Heart right ventricle (tissue), 16 donors: ENCODE results near the gene PPM1J. TPM values are rescaled to one million over a fixed set of nuclear protein-coding genes. Genes with fewer than 3 reads are reported as not detected.
A peak's percentile ranks its signal among the peaks of the same experiment; 100 is the strongest.

Source experiments
- ATAC-seq, 8 donors: fragments of 200-7000 bp; cut with Tn5 transposase; one replicate each; pipeline ENCODE4 v1.9.1; 2020; ENCODE audit warnings: mild to moderate bottlenecking in 8 of 8, moderate library complexity in 8 of 8, moderate number of reproducible peaks in 1 of 8
- DNase-seq, 2 donors: peaks; one replicate each; pipeline ENCODE4 v3.0.0-alpha.2; 2020
- H3K27ac ChIP-seq, 10 donors: fragments of 200-600 bp; sonication (generic) in 2 of 10; one replicate each; pipeline versions ENCODE4 v1.5.0 to v1.8.0; 2020 to 2022; ENCODE audit warnings: mild to moderate bottlenecking in 3 of 10
- H3K27me3 ChIP-seq, 7 donors: fragments of 200-600 bp; one replicate each; pipeline ENCODE4 v1.8.0; 2021 to 2022; ENCODE audit warnings: mild to moderate bottlenecking in 2 of 7
- H3K36me3 ChIP-seq, 9 donors: fragments of 200-600 bp; sonication (generic) in 1 of 9; one replicate each; pipeline versions ENCODE4 v1.5.0 to v1.8.0; 2020 to 2022; ENCODE audit warnings: mild to moderate bottlenecking in 2 of 9
- H3K4me1 ChIP-seq, 9 donors: fragments of 200-600 bp; sonication (generic) in 1 of 9; one replicate each; pipeline versions ENCODE4 v1.5.0 to v1.8.0; 2020 to 2022; ENCODE audit warnings: mild to moderate bottlenecking in 4 of 9
- H3K4me3 ChIP-seq, 10 donors: fragments of 200-600 bp; sonication (generic) in 2 of 10; one replicate each; pipeline versions ENCODE4 v1.5.0 to v1.8.0; 2020 to 2022; ENCODE audit warnings: mild to moderate bottlenecking in 7 of 10, moderate library complexity in 2 of 10
- H3K9me3 ChIP-seq, 11 donors: fragments of 200-600 bp in 10 of 11; sonication (generic) in 2 of 11; one replicate each; pipeline versions ENCODE4 v1.5.0 to v1.8.0; 2013 to 2022; ENCODE audit warnings: mild to moderate bottlenecking in 2 of 11, control low read depth in 1 of 11, moderate library complexity in 1 of 11
- CTCF ChIP-seq, 9 donors: fragments of 200-600 bp; sonication (generic) in 2 of 9; IDR thresholded peaks; one replicate each; pipeline versions ENCODE4 v1.5.0 to v1.8.0; 2021 to 2022; ENCODE audit warnings: antibody characterized with exemption in 9 of 9, mild to moderate bottlenecking in 5 of 9, moderate library complexity in 1 of 9
- WGBS, 2 donors: extraction: QIAGEN DNeasy Blood & Tissue Kit; methylation state at CpG; one replicate each; pipeline ENCODE4 v1.1.7; 2013; ENCODE audit warnings: inconsistent platforms in 1 of 2; 5-methylcytosine and 5-hydroxymethylcytosine counted together
- intact Hi-C, 10 donors: fragments of 100-400 bp; cut with DNase I; formaldehyde crosslinking; loops; one replicate each; pipeline versions ENCODE4 v1.11.1 to v1.14.2; 2022
- polyA plus RNA-seq, 2 donors: library from polyadenylated mRNA; stranded (reverse); fragments of 200-250 nt; gene quantifications; one replicate each; pipeline ENCODE4 v1.2.3, GENCODE V29; 2013
- total RNA-seq, 10 donors: library from RNA; stranded (reverse); fragmentation: NEBNext Ultra II Directional in 3 of 10; extraction: Animal tissue kit (Norgen Biotek cat#: 25700) in 3 of 10; gene quantifications; one replicate each; pipeline versions ENCODE4 v1.2.1 to v1.2.4, GENCODE V29; 2021 to 2023
- donor health status: Arrhythmogenic right ventricular cardiomyopathy.
- donor health status: ischemic (EF 13 %, LVEDD 7.1; RV severe dilation, severe dysfunction).
- donor health status: healthy with polysubstance abuse.
- donor health status: DM: no; HTN: yes; CAD: no.
- donor health status: DM: no; HTN: no; CAD: no.
- donor health status: ischemic (EF 25% LVEDD 6.9; RV normal size, moderate dysfunction).
- donor health status: ischemic (EF 25% LVEDD 5.7; RV mildly dilated, moderate dysfunction).
- donor health status: healthy.
- donor health status: DM: yes; HTN: yes; CAD: no.
- donor health status: Ischemic cardiomyopathy.
- donor health status: ischemic (EF 35%, LVEDD 5.7; RV mildly dilated, moderate dysfunction).
- donor health status: nonischemic (EF 11% LVEDD 7.7; RV severe dilation, severe dysfunction).
- donor health status: DM: yes; HTN: yes; CAD: no.
- donor health status: PGD.
- donor health status: ischemic (EF 29% LVEDD 5.4; RV normal size, mild dysfunction).
- donor health status: nonischemic (EF 23%, LVEDD 6.1; RV moderate dilation, normal function).

Gene PPM1J
- total and polyA plus RNA-seq, 12 donors = 2.4 to 11.0 (median 8.1) TPM

DNA sequence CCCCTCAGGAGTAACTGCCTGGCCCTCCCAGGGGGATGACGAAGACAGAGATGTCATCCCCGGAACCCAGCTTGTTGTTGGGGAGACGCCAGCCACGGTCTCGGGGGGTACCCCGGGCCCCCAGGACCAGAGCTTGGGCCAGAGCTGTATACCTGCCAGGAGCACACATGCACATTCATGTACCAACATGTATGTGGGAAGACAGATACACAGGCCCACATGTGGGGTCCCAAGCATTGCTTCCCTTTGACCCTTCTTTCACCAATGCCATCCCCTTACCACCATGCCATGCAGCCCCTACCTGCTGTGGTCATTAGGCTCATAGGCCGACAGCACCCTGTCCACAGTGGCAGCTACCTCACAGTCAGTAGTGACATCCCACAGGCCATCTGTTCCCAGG lies 5.0 kb downstream of the PPM1J start:
- Histone ChIP-seq H3K27ac (no peak overlapping the region), H3K9me3 (no peaks in the 10 kb centered on the region), H3K4me3 (no peak overlapping the region), H3K36me3 (no peaks in the 10 kb centered on the region), H3K4me1 (peaks cover 3 to 36% (median 32%) of the 10 kb centered on the region in 9 donors), H3K27me3 (peaks cover 0 to 6% (median 0%) of the 10 kb centered on the region in 7 donors)
- intact Hi-C loops = loop anchor here in 7 of 10 donors (5.0 to 10.0 kb wide), 5 partner anchors 245 to 965 kb away; partner anchors contain the start of genes LRIG2 (in 5 of the 7) and SLC16A1 (in 1 of the 7)
- TF ChIP-seq CTCF (IDR thresholded peaks at IDR 0.05) = no peak
- ATAC-seq (no peak), DNase-seq (no peak)
- WGBS, 2 donors = 94 to 97% methylated on average over 7 of the region's 7 CpGs

DNA sequence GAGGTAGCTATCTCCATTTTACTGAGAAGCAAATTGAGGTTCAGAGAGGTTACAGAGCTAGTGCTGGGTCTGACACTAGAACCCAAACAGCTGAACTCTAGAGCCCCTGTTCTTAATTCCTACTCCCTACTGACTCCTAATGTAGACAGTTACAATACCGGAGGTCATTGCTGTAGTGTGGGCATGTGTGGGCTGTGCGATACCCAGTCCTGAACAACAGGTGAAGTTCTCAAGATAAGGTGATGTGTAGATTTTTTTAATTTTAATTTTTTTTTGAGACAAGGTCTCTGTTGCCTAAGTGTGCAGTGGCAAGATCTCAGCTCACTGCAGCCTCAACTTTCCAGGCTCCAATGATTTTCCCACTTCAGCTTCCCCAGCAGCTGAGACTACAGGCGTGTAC lies 6.6 kb downstream of the PPM1J start:
- intact Hi-C loops = loop anchor here (2.0 to 10.0 kb wide), 10 partner anchors 84 to 974 kb away; partner anchors contain the start of genes CAPZA1 (in 1 of the 10), CTTNBP2NL (in 1 of the 10), INKA2 (in 1 of the 10) and ST7L (in 1 of the 10)
- WGBS, 2 donors = 88 to 93% methylated on average over 3 of the region's 3 CpGs
- Histone ChIP-seq H3K9me3 (no peaks in the 10 kb centered on the region), H3K36me3 (peaks cover 0 to 9% (median 0%) of the 10 kb centered on the region in 9 donors), H3K4me3 (no peak overlapping the region), H3K4me1 (peaks cover 9 to 36% (median 32%) of the 10 kb centered on the region in 9 donors), H3K27me3 (no peaks in the 10 kb centered on the region), H3K27ac (peak overlapping the region in 2 of 10 donors; percentile 96 to 99)
- DNase-seq = no peak
- no peak for ATAC-seq
- no peak for TF ChIP-seq CTCF (IDR thresholded peaks at IDR 0.05)

GRCh38 chr1:112708002-112708448 lies 7.1 kb downstream of the PPM1J start:
- no peak for TF ChIP-seq CTCF (IDR thresholded peaks at IDR 0.05)
- ATAC-seq (no peak), DNase-seq (no peak)
- H3K27ac ChIP-seq = peak overlapping the region in 8 of 10 donors; percentile 96 to 100 (median 99)
- H3K4me3 ChIP-seq = peak overlapping the region in 2 of 10 donors; percentile 98 to 100
- intact Hi-C loops = loop anchor here (2.0 to 10.0 kb wide), 10 partner anchors 83 to 973 kb away; partner anchors contain the start of genes CAPZA1 (in 1 of the 10), CTTNBP2NL (in 1 of the 10), INKA2 (in 1 of the 10) and ST7L (in 1 of the 10)
- H3K9me3 ChIP-seq = no peaks in the 10 kb centered on the region
- no peaks in the 10 kb centered on the region for H3K27me3 ChIP-seq
- H3K4me1 ChIP-seq = peaks cover 9 to 38% (median 35%) of the 10 kb centered on the region in 9 donors
- WGBS, 2 donors = 81 to 86% methylated on average over 6 of the region's 6 CpGs
- peaks cover 0 to 14% (median 3%) of the 10 kb centered on the region in 9 donors for H3K36me3 ChIP-seq

DNA sequence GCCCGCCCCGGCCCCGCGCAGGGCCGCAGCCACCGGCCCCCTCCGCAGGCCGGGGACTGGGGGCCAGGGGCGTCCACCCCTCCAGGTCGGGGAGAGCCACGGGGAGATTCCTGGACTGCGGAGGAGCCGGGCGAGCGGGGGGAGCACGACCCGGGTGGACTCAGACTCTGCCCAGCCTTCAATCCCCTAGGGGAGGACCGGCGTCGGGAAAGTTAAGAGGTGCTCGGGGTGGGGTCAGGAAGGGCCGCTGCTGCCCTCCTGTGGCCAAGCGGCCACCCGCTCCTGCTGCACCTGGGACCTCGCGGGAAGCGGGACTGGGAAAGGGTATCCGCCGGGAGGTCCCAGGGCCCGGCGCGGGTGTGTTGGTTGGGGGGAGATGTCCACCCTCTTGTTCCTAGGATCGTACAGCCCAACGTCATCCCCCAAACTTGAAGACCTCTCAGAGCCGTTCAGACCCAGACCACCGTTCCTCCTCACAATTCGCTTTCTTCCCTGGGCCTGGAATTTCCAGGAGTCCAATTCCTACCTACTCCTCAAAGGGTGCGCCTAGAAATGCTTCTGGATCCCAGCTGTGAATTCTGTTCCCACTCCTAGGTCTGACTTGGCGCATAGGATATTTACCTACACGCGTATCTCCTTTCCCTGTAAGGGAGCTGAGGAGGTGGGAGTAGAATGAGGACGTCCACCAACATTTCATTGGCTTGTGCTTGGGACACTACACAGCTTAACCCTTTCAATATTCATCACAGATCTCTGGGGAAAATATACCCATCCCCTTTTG lies 7.7 kb downstream of the PPM1J start:
- peak; percentile 91 to 97 (median 95) for TF ChIP-seq CTCF (IDR thresholded peaks at IDR 0.05)
- peaks cover 0 to 20% (median 9%) of the 10 kb centered on the region in 9 donors for H3K36me3 ChIP-seq

More for the DNA sequence above, 7.7 kb downstream of the PPM1J start:
- no peaks in the 10 kb centered on the region for H3K9me3 ChIP-seq
- H3K27me3 ChIP-seq = no peaks in the 10 kb centered on the region
- intact Hi-C loops = loop anchor here (1.0 to 10.0 kb wide), 16 partner anchors 33 to 973 kb away; partner anchors contain the start of genes CAPZA1 (in 6 of the 10), ST7L (in 6 of the 10), MOV10 (in 5 of the 10) and CTTNBP2NL (in 1 of the 10)
- peaks cover 9 to 44% (median 41%) of the 10 kb centered on the region in 9 donors for H3K4me1 ChIP-seq
- DNase-seq = peak; percentile 88 to 92
- ATAC-seq = peak; percentile 61 to 78 (median 68)
- H3K27ac ChIP-seq = peak overlapping the region; percentile 96 to 100 (median 99)
- WGBS, 2 donors = 5 to 7% methylated on average over 42 of the region's 42 CpGs
- H3K4me3 ChIP-seq = peak overlapping the region; percentile 89 to 100 (median 98)
